Measurements from ENCODE around the gene ANO7.

- no peak for TF ChIP-seq CTCF (IDR thresholded peaks at IDR 0.05)
- no peak for TF ChIP-seq POLR2A (IDR thresholded peaks at IDR 0.05)
Observed at GRCh38 chr2:241234066-241234790, 45.8 kb downstream of the ANO7 start.
